ENCODE data around the gene FTMT.

DNA sequence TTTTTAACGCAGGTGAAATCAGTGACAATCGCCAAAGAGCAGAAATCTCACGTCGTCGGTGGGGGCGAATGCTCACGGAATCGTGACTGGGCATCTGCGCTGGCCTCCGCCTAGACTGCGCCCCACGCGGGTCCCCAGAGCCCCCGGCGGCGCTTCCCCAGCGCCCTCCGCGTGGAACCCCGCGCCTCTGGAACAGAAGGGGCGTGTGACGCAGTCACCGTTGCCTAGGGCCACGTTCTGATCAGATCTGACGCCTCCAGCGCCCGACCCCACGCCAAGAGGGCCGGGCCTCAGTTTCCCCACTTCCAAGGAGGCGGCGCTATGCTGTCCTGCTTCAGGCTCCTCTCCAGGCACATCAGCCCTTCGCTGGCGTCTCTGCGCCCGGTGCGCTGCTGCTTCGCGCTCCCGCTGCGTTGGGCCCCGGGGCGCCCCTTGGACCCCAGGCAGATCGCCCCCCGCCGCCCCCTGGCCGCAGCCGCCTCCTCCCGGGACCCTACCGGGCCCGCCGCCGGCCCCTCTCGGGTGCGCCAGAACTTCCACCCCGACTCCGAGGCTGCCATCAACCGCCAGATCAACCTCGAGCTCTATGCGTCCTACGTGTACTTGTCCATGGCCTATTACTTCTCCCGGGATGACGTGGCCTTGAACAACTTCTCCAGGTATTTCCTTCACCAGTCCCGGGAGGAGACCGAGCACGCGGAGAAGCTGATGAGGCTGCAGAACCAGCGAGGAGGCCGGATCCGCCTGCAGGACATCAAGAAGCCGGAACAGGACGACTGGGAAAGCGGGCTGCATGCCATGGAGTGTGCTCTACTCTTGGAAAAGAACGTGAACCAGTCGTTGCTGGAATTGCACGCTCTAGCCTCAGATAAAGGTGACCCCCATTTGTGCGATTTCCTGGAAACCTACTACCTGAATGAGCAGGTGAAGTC is at the start of gene FTMT:
- TF ChIP-seq, protein P1, sequence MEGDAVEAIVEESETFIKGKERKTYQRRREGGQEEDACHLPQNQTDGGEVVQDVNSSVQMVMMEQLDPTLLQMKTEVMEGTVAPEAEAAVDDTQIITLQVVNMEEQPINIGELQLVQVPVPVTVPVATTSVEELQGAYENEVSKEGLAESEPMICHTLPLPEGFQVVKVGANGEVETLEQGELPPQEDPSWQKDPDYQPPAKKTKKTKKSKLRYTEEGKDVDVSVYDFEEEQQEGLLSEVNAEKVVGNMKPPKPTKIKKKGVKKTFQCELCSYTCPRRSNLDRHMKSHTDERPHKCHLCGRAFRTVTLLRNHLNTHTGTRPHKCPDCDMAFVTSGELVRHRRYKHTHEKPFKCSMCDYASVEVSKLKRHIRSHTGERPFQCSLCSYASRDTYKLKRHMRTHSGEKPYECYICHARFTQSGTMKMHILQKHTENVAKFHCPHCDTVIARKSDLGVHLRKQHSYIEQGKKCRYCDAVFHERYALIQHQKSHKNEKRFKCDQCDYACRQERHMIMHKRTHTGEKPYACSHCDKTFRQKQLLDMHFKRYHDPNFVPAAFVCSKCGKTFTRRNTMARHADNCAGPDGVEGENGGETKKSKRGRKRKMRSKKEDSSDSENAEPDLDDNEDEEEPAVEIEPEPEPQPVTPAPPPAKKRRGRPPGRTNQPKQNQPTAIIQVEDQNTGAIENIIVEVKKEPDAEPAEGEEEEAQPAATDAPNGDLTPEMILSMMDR (IDR thresholded peaks at IDR 0.05; ENCODE audit: extremely low read depth in 1 of 2, insufficient read depth in 1 of 2, low read depth in 1 of 2, low read length in 2 of 2) = no peak
- no peak for TF ChIP-seq EZH2 (IDR thresholded peaks at IDR 0.05; ENCODE audit: borderline replicate concordance, low read depth, low read length, severe bottlenecking)
- no peak for TF ChIP-seq JUN (IDR thresholded peaks at IDR 0.05; ENCODE audit: borderline replicate concordance, insufficient read depth, insufficient read length, low read depth)
- TF ChIP-seq MYC (IDR thresholded peaks at IDR 0.05; ENCODE audit: low read depth, low read length) = no peak
- TF ChIP-seq POLR2A (IDR thresholded peaks at IDR 0.05; ENCODE audit: low read depth, low read length) = no peak
- TF ChIP-seq FOS (IDR thresholded peaks at IDR 0.05; ENCODE audit: borderline replicate concordance, insufficient read depth, low read length) = no peak
- no peak for TF ChIP-seq POLR2AphosphoS5 (IDR thresholded peaks at IDR 0.05; ENCODE audit: insufficient read depth, low read depth, low read length)
- TF ChIP-seq GATA2 (IDR thresholded peaks at IDR 0.05; ENCODE audit: insufficient read depth, insufficient read length, low read depth, low read length) = no peak
- TF ChIP-seq, protein P2, sequence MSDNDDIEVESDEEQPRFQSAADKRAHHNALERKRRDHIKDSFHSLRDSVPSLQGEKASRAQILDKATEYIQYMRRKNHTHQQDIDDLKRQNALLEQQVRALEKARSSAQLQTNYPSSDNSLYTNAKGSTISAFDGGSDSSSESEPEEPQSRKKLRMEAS (IDR thresholded peaks at IDR 0.05; ENCODE audit: insufficient read depth, insufficient read length) = no peak

All from endothelial cell of umbilical vein (primary cell).